ENCODE results near the gene SPIRE1.
"Not testable (repeated sequence)": the region's sequence is repeated elsewhere in the genome, so short reads cannot be mapped to it uniquely, and the experiment has no call there.

SPIRE1 gene

DNA sequence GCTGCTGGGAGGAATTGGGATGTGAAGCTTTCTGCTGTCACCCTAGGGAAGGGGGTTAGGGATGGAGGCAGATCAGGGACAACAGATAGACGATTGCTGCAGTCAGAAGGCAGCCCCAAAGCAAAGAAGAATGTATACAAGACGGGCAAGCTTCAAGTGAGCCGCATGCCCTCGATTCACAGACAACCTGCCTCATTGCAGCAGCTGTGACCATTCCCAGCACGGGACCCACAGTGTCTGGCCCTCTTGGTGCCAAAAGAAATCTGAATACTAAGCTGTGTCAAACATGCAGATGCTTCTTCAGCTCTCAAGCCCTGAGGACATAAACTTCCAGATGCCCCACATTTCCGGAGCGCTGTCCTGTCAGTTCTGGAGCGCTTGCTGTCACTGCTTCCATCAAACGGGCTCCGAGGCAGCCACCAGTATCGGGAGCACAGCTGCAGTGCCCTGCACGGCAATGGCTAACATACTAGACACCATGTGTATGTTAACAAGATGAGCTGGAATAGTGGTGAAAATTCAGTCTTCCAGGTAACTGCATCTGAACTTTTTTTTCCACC lies 216.4 kb downstream of the SPIRE1 start:
- DNase-seq: no peak

DNA sequence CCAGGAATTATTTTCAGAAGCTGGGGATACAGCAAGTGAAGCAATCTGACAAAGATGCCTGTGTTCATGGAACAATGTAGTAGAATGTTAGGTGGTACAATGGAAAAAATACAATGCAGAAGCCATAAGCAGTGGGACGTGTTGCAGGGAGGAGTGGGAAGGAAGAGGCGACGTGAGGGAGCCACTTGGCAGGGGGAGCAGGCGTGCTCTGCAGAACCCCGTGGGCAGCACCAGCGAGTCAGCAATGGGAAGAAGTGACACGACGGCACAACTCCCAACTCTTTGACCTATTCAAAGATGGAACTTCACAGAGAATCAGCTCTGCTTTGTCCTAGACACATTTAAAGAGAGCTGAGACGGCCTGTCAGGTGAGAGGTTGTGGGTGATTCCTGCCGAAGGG lies 219.7 kb downstream of the SPIRE1 start:
- no peak for DNase-seq

GRCh38 chr18:12435867-12436266 lies 222.0 kb downstream of the SPIRE1 start:
- no peak for DNase-seq

GRCh38 chr18:12434541-12434929 lies 223.4 kb downstream of the SPIRE1 start:
- DNase-seq: no peak

DNA sequence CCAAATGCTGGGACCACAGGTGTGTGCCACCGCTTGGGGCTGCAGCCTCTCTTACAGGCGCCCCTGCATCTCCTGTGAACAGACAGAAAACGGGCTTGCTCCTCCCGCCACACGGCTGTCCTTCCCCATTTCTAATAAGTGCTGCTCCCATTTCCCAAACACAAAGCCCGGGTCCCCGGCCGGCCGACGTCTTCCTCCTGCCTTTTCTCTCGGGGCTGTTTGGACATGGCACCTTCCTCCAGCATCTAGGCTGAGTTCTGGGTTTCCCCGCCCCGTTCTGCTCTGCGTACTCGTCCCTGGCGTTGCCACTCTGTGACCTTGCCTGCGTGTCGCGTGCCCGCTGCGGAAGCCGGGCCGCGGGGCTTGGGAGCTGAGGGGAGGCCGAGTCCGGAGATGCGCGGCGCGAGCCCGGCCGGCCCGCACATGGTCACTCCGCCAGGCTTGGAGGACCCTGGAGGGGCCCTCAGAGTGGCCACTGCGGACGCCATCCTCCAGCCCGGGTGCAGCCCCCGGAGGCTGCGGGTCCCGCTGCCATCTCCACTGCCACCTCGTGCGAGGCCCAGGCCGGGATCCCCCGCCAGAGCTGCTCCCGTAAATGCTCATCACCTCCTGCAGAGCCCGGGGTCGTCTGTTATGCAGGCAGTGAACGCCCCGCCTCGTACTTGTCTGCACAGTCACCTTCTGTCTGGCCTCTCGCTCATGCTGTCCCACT lies 223.9 kb downstream of the SPIRE1 start:
- DNase-seq: no peak

GRCh38 chr18:12432881-12433280 lies 225.0 kb downstream of the SPIRE1 start:
- no peak for DNase-seq

DNA sequence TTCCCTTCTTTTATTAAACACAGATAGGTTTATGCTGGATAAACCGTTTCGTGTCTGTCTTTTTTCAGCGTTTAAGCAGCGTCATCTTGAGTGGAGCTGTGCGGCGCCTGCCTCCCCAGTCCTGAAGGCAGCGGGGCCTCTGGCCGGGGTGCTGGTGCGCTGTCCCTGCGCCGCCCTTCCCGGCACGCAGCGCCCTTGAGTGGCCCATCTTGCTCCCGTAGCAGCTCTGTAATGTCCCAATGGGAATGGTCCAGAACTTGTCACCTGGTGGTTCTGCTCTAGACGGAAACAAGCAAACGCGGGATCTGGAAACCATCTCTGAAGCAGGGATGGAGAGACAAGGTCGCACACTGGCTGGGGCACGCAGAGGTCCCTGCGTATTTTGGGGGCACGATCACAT lies 225.7 kb downstream of the SPIRE1 start:
- DNase-seq: no peak

- DNase-seq: no peak
Observed at GRCh38 chr18:12431561-12431960, 226.3 kb downstream of the SPIRE1 start.

DNA sequence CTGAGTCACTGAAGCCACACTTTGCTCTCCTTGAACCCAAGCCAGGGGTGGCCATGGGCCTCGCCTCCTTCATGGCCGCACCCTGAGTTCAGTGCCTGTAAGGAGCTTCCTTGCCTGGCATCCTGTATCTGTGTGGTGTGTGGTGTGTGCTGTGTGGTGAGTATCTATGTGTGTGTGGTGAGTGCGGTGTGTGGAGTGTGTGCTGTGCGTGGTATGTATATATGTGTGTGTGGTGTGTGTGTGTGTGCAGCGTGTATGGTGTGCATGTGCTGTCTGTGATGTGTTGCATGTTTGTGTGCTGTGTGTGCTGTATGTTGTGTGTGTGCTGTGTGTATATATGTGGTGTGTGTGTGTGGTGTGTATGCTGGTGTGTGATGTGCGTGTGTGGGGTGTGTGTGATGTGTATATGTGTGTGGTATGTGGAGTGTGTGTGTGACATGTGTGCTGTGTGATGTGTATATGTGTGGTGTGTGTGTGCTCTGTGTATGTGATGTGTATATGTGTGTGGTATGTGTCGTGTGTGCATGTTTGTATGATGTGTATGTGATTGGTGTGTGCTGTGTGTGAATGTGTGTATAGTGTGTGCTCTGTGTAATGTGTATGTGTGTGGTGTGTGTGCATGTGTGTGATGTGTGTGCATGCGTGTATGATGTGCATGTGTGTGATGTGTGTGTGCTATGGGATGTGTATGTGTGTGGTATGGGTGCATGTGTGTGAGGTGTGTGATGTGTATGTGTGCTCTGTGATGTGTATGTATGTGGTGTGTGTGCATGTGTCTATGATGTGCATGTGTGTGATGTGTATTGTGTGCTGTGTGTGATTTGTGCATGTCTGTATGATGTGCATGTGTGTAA lies 227.5 kb downstream of the SPIRE1 start:
- no peak for DNase-seq

- DNase-seq: no peak
Observed at GRCh38 chr18:12429556-12429955, 228.4 kb downstream of the SPIRE1 start.

- DNase-seq: no peak
Observed at GRCh38 chr18:12428923-12429322, 229.0 kb downstream of the SPIRE1 start.

DNA sequence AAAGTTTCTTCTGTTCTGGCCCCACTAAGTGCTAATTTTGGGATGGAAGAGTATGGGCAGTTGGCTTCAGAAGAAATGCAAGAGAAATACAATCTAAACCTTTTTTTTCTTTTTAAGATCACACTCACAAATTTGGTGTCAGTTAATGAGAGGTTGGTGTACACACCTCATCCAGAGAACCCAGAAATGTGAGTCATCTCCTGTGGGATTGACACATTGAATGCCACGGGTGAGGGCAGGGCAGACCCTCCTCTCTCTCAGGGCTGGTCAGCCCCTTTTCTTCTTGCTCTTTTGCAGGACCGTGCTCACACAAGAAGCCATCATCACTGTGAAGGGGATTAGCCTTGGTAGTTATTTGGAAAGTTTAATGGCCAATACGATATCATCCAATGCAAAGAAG lies 231.0 kb downstream of the SPIRE1 start:
- DNase-seq: no peak

GRCh38 chr18:12424252-12424651 lies 233.7 kb downstream of the SPIRE1 start:
- DNase-seq: no peak

DNA sequence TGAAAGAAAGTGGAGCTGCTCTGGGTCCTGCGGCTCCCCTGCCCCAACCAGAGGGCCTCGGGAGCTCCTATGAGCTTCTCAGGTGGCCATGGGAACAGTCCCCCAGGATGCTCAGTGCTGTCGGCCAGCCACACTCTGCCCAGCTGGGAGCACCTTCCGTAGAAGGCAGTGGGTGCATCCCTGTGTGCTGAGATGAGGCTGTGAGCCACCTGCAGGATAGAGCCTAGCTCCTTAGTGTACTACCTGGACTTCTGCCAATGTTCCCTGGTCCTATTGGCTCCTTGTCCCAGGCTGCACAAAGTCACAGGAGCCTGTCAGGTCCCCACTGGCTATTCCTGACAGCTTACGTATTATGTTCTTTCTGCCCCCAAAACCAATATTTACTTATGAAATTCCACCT lies 234.1 kb downstream of the SPIRE1 start:
- no peak for DNase-seq

GRCh38 chr18:12423393-12423792 lies 234.5 kb downstream of the SPIRE1 start:
- DNase-seq: no peak

DNA sequence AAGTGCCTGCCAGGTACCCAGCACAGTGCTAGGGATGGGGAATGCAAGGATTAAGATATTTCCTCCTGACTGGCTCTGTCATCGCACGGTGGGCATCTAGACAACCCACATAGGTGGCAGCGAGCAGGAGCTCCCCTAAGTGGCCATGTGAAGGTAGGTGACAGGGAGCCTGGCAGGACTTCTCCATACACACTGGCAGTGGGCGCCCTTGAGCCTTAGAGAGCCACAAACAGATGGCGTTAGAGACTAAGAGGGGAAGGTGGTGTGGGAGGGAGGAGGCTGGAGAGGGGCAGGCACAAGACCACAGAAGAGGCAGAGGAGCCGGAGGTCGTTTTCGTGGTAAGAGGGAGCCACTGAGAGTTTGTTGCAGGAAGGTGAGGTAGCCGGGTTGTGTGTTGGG lies 235.0 kb downstream of the SPIRE1 start:
- DNase-seq: no peak

DNA sequence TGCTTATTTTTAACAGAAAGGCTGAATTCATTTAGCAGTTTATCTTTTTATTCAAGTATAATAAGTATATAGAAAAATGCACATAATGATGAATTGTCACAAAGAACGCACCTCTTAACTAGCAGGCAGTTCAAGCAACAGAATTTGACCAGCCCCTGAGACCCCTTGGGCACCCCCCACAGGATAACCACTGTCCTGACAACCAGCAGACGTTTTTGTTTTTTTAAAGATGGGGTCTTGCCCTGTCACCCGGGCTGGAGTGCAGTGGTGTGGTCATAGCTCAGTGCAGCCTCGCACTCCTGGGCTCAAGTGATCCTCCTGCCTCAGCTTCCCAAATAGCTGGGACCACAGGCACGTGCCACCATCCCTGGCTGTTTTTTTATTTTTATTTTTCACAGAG lies 236.2 kb downstream of the SPIRE1 start:
- no peak for DNase-seq

DNA sequence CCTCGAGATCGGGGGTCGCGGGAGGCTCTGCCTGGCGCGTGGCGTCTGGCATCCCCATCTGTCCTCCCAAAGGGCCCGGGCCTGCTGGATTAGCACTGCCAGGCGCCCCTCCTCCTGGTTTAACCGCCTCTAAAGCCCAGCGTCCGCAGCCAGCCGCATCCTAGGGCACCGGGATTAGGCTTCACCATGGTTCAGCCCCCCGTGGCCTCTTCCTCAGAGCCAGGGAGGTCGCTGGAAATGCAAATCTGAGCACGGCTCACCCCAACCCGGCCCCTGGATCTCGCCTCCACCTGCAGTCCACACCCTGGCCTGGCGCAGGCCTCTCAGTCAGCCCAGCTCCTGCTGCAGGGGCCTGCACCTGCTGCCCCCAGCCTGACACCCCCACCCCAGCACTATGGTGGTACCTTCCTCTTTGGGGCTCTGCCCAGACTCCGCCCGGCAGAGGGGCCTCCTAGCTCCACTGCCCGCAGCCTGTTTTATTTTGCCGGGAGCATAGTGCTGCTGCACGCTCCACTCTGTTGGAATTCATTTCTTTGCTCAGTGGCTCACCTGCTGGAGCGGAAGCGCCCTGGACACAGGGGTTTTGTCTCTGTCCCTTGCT lies 237.0 kb downstream of the SPIRE1 start:
- no peak for DNase-seq

- DNase-seq: no peak
Observed at GRCh38 chr18:12417687-12418086, 240.2 kb downstream of the SPIRE1 start.

DNA sequence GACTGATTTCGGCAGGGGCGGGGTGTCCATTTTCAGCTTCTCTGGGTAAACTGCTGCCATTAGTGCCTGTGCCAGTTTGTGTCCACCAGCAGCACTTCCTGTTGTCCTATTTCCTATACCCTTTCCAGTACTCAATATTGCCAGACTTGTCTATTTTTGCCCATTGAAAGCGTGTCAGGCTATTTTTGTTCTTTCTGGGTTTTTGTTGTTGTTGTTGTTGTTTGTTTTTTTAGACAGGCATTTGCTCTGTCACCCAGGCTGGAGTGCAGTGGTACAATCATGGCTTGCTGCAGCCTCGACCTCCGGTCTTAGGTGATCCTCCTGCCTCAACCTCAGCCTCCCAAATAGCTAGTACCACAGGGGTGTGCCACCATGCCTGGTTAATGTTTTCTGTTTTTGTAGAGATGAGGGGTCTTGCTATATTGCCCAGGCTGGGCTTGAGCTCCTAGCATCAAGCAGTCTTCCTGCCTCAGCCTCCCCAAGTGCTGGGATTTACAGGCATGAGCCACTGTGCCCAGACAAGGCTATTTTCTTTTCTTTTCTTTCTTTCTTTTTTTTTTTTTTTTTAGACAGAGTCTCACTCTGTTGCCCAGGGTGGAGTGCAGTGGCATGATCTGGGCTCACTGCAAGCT lies 241.7 kb downstream of the SPIRE1 start:
- no peak for DNase-seq

DNA sequence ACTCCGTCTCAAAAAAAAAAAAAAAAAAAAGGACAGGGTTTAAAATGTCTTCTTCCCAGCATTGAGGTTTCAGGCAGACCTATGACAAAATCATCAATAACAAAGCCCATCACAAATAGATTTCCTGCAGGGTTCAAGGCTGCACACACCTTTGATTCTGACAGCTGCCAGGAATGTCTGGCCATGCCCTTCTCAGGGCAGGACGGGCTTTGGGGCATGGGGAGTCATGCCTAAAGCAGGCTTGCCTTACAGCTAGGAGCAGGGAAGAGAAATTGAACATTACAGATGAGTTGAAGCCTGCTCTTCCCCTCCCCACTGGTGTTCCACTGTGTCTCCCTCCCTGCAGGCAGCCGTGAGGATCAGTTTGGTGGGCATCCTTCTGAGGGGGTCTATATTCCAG lies 246.5 kb downstream of the SPIRE1 start:
- no peak for DNase-seq

GRCh38 chr18:12410747-12411146 lies 247.2 kb downstream of the SPIRE1 start:
- not testable (repeated sequence) for DNase-seq

GRCh38 chr18:12410081-12410481 lies 247.8 kb downstream of the SPIRE1 start:
- DNase-seq: no peak
